ENCODE results near the gene SCCPDH.
"Not testable (repeated sequence)": the region's sequence is repeated elsewhere in the genome, so short reads cannot be mapped to it uniquely, and the experiment has no call there.

Gene SCCPDH

DNA sequence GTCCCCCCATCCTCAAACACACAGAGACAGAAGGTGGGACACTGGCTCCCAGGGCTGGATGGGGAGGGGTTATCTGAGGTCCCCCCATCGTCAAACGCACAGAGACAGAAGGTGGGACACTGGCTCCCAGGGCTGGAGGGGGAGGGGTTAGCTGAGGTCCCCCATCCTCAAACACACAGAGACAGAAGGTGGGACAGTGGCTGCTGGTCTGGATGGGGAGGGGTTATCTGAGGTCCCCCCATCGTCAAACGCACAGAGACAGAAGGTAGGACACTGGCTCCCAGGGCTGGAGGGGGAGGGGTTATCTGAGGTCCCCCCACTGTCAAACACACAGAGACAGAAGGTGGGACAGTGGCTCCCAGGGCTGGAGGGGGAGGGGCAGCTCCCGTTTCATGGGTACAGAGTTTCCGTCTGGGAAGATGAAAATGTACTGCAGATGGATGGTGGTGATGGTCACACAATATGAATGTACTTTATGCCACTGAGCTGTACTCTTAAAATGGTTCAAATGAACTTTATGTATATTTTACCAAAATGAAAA lies 69.2 kb downstream of the SCCPDH start:
- no peak for DNase-seq
- in situ Hi-C loops (cut with HindIII; ENCODE audit: low pct_ligation_motif_present, low pct_unique_long_range_greater_than_20kb, low sequenced_read_pairs) = no loop called here

DNA sequence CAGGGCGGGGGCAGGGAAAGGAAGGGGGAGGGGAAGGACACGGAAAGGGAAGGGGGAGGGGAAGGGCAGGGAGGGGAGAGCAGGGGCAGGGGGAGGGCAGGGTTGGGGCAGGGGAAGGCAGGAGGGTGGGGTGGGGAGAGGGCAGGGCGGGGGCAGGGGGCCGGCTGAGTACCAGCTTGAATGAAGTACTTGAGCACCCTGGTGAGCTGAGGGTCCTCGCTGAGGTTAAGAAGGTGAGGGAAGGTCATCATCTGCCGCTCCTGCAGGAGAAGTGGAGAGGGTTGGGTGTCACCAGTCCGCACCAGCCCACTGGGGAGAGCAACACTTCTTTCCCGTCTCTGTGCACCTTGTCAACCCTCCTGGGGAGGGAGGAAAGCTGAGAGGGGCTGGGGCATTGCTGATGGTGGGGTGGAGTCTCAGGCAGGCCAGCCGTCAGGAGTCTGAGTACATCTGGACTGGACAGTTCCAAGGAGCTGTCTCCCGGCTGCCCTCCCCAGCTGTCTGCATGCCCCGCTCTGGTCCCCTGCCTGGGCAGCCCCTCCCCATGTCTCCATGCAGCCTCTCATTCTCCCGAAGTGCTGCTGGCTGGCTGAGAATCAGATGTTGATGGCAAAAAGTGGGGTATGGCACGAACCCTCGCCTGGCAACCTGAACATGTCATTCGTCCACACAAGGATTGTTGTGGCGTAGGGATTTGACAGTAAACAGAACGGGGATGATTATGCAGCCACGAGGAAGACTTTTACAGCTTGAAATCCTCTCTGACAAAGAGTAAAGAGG lies 70.0 kb downstream of the SCCPDH start:
- in situ Hi-C loops (cut with HindIII; ENCODE audit: low pct_ligation_motif_present, low pct_unique_long_range_greater_than_20kb, low sequenced_read_pairs) = no loop called here
- no peak for DNase-seq

DNA sequence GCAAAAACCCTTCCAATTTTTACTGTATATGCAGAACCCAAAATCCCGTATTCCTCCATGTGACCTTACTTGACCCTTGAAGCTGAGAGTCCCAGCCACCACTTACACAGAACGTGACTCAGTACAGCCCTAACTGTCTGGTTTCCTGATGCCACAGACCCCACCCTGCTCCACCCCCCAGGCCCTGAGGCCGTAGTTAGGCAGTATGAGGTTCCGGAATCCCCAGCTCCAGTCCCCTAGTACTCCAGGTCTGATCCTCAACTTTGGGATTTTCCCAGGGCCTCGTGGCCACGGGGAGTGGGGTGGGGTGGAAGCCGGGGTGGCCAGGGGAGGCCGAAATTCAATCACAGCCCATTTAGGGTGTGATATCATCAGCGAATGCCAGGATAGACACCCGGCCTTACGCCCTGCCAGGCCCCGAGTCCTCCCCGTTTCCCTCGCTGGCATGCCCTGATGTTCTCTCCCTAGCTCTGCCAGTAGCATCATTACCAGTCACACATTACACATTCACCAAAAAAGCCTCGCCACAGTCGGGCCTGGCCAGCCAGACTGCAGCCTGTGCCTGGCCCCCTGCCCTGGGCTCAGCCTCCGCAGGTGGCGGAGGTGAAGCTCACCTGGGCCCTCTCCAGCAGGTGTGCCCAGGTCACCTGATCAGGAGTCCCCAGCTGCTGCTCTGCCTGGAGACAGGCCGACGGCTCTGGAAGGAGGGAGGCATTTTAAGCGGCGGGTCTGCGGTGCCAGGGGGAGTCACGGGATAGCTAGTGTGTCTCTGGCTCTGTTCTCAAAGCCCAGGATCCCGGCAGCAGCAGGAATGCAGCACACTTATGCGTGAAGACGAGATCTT lies 70.8 kb downstream of the SCCPDH start:
- in situ Hi-C loops (cut with HindIII; ENCODE audit: low pct_ligation_motif_present, low pct_unique_long_range_greater_than_20kb, low sequenced_read_pairs) = no loop called here
- no peak for DNase-seq

DNA sequence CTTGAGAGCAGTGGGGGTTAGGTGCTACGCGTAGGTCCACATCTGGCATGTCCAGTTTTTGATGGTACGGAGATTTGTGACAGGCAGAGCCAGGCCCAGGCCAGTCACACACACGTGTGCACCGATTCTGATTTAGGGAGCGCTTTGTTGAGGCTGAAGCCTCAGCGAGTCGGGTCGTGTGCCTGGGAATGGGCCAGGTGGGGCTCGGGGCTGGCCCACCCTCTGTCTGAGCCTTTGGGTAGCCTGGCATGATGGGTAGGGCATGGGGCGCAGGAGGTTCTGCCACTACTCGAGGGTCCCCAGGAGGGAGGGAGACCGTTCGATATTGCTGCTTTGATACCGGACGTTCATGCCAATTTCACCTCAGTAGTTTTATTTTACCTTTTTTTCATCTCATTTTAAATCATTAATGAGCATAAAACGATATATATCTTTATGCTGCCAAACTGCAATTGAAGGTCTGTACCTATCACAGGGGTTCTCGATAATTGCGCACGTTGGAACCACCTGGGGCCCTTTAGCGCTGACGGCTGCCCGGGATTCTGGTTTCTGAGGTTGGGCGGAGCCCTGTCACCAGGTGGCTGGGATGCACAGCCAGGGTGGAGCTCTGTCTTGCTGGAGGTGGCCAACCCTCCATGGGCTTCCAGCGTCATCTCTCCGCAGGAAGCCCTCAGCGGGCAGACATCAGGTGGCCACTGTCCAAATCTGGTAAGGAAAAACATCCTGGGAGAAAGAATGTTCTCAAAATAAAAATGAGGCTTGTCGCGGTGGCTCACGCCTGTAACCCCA lies 71.9 kb downstream of the SCCPDH start:
- in situ Hi-C loops (cut with HindIII; ENCODE audit: low pct_ligation_motif_present, low pct_unique_long_range_greater_than_20kb, low sequenced_read_pairs) = no loop called here
- DNase-seq = no peak

DNA sequence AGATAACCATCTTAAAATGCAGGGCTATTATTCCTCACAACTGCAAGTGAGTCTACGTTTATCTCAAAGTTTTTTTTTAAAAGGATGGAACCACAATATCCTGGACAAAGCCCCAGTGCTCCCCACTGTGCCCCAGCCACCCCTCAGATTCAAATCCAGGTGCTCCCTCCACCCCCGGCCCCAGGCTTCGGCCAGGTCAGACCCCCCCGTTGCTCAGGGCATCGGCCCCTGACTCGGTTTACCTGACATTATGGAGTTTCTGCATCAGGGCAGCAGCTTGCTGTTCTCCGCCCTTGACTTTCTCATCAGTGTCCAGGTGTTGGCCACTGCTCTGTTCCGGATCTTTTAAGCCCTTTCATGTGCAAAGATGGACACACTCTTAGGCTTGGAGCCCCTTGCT lies 72.9 kb downstream of the SCCPDH start:
- no peak for DNase-seq
- in situ Hi-C loops (cut with HindIII; ENCODE audit: low pct_ligation_motif_present, low pct_unique_long_range_greater_than_20kb, low sequenced_read_pairs) = no loop called here

DNA sequence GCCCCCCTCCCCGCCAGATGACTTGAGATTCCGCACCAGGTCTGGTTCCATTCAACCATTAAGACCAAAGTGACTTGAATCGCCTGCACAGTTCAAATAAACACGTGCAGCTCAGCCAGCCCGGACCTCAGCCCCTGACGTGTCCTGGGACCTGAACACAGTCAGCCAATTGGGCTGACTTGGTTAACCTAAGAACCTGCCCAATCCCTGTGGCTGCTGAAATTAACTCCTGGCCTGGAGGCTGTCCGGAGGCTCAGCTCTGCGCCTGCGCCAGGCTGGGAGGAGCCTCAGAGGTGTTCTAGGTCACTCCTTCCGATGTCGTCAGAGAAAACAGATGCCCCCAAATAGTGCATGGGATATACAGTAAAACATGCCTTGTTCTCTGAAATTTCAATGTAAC lies 73.4 kb downstream of the SCCPDH start:
- no peak for DNase-seq
- in situ Hi-C loops (cut with HindIII; ENCODE audit: low pct_ligation_motif_present, low pct_unique_long_range_greater_than_20kb, low sequenced_read_pairs) = no loop called here

DNA sequence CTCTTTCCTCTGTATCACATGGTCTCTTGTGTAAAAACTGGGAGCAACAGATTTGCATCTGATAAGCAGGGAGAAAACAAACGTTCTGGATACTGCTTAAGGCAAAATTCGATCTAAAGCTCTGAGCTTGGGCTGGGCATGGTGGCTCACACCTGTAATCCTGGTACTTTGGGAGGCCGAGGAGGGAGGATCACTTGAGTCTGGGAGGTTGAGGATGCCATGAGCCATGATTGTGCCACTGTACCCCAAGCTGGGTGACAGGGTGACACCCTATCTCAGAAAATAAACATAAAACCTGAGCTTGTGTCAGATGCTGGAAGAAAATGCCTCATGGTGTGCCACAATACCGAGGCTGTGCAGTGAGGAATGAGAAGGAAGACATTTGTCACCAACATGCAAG lies 73.9 kb downstream of the SCCPDH start:
- no peak for DNase-seq
- in situ Hi-C loops (cut with HindIII; ENCODE audit: low pct_ligation_motif_present, low pct_unique_long_range_greater_than_20kb, low sequenced_read_pairs) = no loop called here

DNA sequence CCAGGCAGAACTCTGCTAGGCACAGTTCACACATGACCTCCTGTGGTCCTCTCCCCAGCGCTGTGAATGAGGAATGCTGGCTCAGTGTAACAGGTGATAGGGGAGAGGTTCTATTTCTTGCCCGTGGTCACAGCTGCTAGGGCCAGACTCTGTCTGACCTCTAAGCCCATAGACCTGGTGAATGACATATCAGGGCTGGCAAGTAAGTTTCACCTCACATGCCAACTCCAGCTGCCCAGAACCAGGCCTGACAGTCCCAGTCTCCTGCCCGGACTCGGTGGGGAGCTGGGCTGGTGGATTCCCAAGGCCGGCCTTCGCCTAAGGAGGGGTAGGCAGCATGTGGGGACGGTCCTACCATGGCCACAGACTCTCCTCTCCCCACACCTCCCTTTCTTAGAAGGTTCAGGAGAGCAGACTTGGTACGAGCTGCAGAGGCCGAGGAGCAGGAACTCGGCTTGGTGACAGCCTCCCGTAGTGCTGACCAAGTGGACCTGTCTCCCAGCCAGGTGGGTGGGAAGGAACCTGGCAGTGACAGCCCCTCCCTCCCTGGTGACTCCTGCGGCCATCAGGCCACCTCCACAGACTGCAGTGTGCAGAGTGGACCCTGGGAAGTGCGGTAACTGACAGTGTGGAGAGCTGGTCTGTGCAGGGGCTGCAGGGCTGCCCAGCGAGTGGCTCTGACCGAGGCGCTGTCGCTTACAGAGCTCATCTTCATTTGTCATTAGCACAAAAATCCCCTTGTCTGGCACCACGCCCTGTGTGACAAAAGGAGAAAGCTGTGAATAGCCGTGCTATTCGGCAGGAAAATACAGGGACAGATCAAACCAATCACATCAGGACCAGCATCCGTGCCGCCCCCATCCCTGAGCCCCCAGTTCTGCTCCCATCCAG lies 74.6 kb downstream of the SCCPDH start:
- no peak for DNase-seq
- in situ Hi-C loops (cut with HindIII; ENCODE audit: low pct_ligation_motif_present, low pct_unique_long_range_greater_than_20kb, low sequenced_read_pairs) = no loop called here

DNA sequence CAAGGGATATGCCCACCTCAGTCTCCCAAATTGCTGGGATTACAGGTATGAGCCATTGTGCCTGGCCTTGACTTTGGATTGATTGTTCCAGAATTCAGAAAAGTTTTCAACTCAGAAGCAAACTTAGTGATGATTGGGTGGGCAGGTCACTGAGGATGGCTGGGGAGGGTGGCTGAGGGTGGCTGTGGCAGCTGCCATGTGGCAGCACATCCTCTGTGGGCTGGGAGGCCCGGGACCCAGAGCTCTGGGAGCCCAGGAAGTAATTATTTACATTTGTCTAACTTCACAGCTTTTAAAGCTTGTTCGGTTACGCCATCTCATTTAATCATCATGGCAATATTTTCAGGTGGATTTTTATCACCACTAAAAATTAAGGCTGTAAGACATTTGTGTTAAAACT lies 76.1 kb downstream of the SCCPDH start:
- in situ Hi-C loops (cut with HindIII; ENCODE audit: low pct_ligation_motif_present, low pct_unique_long_range_greater_than_20kb, low sequenced_read_pairs) = no loop called here

DNA sequence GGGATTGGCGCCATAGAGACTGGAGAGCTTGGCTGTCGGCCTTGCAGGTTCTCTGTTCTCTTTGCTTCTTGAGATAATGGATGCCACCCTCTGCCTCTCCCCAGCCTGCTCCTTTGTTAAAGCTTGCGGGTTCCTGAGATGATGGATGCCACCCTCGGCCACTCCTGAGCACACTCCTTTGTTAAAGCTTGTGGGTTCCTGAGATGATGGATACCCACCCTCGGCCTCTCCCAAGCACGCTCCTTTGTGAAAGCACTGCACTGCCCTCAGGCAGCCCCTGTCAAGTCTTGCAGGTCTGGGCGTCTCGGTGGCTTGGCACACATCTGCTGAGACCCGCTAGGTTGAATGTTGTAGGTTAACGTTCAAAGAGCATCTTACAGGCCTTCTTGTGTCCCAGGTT lies 76.5 kb downstream of the SCCPDH start:
- no peak for DNase-seq
- in situ Hi-C loops (cut with HindIII; ENCODE audit: low pct_ligation_motif_present, low pct_unique_long_range_greater_than_20kb, low sequenced_read_pairs) = no loop called here

More for the DNA sequence above, 76.1 kb downstream of the SCCPDH start:
- DNase-seq = no peak

DNA sequence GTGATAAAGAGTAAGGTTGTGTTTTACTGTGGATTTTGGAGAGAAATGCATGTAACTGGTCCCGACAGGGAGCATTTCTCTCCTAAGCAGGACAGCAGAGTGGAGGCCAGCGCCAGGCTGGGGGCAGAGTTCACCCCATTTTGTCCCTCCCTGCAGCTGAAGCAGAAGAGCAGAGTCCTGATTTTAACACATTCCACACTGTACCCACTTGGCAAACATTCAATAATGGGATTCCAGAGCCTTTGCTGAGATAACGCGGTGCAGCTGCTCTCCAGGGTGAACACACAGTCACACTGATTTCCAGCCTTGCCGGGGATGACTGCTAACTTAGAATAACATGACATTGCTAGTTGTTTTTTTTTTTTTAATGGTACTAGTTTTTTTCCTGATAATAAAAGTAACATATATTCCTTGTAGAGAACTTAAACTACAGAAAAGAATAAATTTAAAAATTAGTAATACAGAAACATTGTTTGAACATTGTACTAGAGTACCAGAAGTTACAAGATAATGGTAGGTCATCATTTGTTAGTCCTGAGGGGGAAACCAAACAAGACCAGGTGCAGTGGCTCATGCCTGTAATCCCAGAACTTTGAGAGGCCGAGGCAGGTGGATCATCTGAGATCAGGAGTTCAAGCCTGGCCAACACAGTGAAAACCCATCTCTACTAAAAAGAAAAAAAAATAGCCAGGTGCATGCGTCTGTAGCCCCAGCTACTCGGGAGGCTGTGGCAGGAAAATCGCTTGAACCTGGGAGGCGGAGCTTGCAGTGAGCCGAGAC lies 77.2 kb downstream of the SCCPDH start:
- DNase-seq = no peak
- in situ Hi-C loops (cut with HindIII; ENCODE audit: low pct_ligation_motif_present, low pct_unique_long_range_greater_than_20kb, low sequenced_read_pairs) = no loop called here

DNA sequence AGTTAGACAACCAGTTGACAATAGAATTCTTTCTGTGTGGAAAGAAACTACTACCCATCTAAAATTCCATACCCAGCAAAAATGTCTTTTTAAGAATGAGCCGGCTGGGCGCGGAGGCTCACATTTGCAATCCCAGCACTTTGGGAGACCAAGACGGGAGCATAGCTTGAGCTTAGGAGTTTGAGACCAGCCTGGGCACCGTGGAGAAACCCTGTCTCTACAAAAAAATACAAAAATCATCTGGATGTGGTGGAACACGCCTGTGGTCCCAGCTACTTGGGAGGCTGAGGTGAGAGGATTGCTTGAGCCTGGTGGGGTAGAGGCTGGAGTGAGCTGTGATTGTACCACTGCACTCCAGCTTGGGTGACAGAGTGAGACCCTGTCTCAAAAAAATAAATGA lies 79.2 kb downstream of the SCCPDH start:
- no peak for DNase-seq

DNA sequence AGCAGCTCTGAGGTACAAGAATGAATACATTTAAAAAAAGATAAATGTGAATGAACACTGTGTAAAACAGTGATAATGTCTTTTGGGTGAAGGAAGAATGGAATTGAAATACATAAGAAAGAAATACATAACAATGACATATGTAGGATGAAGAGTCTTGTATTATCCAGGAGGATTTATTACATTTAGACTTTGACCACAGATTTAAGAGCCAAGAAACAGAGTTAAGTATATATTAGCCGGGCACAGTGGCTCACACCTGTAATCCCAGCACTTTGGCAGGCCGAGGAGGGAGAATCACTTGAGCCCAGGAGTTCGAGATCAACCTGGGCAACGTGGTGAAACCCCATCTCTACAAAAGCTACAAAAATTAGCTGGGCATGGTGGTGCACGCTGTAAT lies 79.7 kb downstream of the SCCPDH start:
- no peak for DNase-seq
- in situ Hi-C loops (cut with HindIII; ENCODE audit: low pct_ligation_motif_present, low pct_unique_long_range_greater_than_20kb, low sequenced_read_pairs) = no loop called here

More for the DNA sequence above, 79.2 kb downstream of the SCCPDH start:
- in situ Hi-C loops (cut with HindIII; ENCODE audit: low pct_ligation_motif_present, low pct_unique_long_range_greater_than_20kb, low sequenced_read_pairs) = no loop called here

DNA sequence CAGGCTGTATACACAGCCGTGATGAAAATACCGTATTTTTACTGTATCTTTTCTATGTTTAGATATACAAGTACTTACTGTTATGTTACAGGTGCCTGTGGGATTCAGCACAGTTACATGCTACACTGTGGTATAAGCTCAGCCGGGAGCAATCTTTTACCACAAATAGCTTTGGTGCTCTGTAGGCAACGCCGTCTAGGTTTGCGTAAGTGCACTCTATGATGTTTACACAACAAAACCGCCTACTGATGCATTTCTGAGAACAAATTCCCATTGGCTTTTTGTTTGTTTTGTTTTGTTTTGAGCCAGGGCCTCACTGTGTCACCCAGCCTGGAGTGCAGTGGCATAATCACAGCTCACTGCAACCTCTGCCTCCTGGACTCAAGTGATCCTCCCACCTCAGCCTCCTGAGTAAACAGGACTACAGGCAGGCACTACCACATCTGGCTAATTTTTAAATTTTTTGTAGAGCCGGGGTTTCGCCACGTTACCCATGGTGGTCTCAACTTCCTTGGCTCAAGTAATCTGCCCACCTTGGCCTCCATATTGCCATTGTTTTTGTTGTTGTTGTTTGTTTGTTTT lies 81.0 kb downstream of the SCCPDH start:
- no peak for DNase-seq
- in situ Hi-C loops (cut with HindIII; ENCODE audit: low pct_ligation_motif_present, low pct_unique_long_range_greater_than_20kb, low sequenced_read_pairs) = no loop called here

DNA sequence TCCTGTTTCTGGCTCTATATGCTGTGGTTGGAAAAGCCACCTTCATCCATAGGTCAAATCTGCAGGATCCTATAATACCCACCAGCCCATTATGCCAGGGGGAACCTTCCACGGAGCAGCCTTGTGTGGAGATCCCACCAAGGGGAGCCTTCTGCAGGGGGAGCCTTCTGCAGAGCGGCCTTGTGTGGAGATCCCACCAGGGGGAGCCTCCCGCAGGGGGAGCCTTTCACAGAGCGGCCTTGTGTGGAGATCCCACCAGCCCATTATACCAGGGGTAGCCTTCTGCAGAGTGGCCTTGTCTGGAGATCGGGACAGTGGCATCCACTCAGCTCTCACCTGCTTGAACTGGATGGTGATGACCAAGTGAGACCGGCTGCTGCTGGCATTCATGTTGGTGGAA lies 85.3 kb downstream of the SCCPDH start:
- no peak for DNase-seq
- in situ Hi-C loops (cut with HindIII; ENCODE audit: low pct_ligation_motif_present, low pct_unique_long_range_greater_than_20kb, low sequenced_read_pairs) = no loop called here

DNA sequence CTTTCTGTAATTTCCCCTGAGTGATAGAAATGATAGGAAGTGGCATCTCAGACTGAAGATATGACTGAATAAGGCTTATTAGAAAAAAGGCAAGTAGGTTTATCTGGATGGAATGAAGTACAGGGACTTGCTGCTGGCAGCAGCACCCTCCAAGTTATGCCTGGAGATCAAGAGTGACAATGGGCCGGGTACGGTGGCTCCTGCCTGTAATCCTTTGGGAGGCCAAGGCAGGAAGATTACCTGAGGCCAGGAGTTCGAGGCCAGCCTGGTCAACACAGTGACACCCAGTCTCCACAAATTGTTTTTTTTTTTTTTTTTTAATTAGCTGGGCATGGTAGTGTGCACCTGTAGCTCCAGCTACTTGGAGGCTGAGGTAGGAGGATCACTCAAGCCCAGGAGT lies 87.8 kb downstream of the SCCPDH start:
- no peak for DNase-seq
- in situ Hi-C loops (cut with HindIII; ENCODE audit: low pct_ligation_motif_present, low pct_unique_long_range_greater_than_20kb, low sequenced_read_pairs) = no loop called here

DNA sequence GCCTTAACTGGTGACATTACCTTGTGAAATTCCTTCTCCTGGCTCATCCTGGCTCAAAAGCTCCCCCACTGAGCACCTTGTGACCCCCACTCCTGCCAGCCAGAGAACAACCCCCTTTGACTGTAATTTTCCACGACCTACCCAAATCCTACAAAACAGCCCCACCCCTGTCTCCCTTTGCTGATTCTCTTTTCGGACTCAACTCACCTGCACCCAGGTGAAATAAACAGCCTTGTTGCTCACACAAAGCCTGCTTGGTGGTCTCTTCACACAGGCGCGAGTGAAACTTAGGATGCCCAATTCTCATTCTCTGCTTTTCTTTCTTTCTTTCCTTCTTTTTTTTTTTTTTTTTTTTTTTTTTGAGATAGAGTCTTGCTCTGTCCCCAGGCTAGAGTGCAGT lies 89.1 kb downstream of the SCCPDH start:
- in situ Hi-C loops (cut with HindIII; ENCODE audit: low pct_ligation_motif_present, low pct_unique_long_range_greater_than_20kb, low sequenced_read_pairs); DNase-seq: not testable (repeated sequence)

Data from ACHN (cell line).